GM12874 (cell line): Measurements from ENCODE around the gene CHST4.

Experiments used
- TF ChIP-seq, protein P1 (sequence below): IDR thresholded peaks from 2 replicates; pipeline ENCODE4 v1.5.1; 2011; ENCODE audit warnings: low read depth, mild to moderate bottlenecking, control low read depth, low read length, moderate library complexity; ENCODE audit not compliant: insufficient read depth

Gene CHST4

DNA sequence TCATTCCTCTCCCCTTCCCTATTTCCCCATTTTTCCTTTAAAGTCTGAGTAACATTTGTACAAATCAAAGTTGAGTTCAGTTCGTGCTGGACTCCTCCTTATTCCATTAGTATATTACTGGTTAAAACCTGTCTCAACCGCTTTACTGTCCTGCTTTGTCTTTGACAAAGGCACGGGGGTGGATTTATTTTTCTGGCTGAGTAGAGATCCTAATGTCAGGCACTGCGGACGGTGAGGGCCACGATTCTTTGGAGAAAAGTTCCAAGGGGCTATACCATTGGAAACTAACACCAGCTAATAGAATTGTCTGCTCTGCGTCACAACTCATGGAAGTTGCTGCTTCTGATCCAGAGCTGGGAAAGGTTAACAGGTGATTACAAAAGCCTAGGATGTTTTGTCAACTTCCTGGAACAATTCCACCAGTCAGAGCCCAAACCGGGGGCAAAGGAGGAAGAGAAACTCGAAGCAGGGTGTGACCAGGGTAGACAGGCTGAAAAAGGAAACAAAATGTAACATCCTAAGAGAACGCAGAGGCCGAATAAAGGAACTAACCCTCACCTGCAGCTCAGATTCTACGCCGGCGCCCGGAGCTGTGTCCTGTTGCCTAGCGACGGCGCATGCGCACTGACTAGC lies 38.2 kb downstream of the CHST4 start:
- TF ChIP-seq, protein P1, sequence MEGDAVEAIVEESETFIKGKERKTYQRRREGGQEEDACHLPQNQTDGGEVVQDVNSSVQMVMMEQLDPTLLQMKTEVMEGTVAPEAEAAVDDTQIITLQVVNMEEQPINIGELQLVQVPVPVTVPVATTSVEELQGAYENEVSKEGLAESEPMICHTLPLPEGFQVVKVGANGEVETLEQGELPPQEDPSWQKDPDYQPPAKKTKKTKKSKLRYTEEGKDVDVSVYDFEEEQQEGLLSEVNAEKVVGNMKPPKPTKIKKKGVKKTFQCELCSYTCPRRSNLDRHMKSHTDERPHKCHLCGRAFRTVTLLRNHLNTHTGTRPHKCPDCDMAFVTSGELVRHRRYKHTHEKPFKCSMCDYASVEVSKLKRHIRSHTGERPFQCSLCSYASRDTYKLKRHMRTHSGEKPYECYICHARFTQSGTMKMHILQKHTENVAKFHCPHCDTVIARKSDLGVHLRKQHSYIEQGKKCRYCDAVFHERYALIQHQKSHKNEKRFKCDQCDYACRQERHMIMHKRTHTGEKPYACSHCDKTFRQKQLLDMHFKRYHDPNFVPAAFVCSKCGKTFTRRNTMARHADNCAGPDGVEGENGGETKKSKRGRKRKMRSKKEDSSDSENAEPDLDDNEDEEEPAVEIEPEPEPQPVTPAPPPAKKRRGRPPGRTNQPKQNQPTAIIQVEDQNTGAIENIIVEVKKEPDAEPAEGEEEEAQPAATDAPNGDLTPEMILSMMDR = no peak

DNA sequence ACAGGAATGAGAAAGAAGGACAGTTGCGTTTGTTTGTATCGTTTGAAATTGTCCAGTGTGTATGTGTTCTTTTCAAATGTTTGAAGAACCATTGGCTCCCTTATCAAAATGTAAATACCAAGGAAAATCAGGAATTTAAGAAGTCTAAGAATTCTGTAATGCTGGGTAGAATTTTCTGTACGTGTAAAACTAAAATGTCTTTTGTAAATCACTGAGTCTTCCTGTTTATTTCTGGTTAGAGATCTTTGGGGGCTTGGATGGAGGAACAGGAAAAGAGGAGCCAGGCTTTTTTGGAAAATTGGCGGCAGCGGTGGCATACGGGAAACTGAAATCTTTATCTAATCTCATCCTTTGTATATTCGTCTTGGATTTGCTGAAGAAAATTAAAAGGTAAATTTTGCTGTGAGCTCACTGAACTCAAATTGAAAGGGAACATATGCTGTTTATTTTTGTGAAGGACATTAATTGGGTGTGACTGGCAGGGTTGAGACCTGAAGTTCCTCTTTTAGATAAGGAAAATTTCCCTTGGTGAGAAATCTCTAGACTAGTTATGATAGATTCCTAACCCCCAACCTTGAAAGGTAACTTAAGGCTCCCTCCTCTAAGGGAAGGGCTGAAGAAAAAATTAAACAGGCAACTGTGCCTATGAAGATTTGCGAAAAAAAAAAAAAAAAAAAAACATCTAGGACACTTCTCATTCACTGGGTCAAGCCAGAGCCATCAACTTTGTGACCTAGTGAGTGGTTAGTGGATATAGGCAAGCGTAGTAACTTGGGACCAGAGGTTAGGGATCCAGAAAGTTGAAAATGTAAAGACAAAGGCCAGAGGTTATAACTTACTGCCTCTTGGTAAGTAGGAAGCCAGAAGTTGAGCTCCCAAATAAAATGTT lies 39.8 kb downstream of the CHST4 start:
- TF ChIP-seq, protein P1 = no peak

DNA sequence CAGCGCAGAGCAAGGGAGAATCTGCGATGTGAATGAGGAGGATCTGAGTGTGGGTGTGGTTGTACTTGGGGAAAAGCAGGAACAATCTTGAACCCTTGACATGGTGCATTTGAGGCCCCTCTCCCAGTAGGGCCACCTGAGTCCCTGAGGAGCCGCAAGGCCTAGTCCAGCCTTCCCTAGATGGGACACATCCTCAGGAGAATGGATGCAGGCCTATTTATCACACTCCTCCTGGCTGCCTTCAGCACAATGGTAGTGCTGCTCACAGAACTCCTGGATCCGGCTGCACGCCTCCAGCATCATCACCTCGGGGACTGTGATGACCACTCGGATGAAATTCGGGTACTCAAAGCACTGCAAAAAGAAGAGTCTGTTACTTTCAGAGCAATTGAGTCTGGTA lies 41.7 kb downstream of the CHST4 start:
- TF ChIP-seq, protein P1 = no peak

DNA sequence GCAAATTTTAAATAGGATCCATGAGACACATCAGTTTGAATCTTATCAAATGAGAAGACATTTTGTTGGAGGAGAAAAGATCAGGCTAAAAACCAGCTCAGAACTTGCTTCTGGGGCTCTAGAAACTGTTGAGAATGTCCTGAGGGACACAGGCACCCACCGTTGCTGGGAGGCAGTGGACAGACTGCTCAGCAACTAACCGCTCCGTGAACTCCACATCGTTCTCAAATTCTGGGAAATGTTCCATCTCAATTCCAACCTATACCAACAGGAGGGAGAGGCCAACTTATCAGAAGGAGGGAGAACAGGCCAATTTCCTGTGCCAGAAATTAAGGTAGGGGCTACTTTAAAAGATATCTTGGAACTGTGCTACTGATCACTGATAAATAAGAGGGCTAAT lies 42.3 kb downstream of the CHST4 start:
- TF ChIP-seq, protein P1 = no peak

DNA sequence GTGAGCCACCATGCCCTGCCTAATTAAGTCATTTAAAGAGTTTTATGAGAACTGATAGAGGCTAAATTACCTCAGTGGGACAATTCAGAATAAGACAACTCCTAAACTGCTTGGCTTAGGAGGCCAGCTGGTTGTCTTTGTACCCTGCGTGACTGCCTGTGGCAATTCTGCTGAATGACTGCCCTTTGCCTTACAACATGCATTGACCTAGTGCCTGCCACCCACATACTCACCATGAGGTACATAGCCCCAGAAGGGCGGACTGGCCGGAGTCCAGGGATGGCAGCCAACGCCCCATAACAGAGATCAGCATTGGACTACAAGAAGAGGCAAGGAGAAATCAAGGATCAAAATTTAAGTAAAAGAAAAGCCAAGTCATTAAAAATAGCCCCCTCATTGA lies 43.4 kb downstream of the CHST4 start:
- TF ChIP-seq, protein P1 = no peak

DNA sequence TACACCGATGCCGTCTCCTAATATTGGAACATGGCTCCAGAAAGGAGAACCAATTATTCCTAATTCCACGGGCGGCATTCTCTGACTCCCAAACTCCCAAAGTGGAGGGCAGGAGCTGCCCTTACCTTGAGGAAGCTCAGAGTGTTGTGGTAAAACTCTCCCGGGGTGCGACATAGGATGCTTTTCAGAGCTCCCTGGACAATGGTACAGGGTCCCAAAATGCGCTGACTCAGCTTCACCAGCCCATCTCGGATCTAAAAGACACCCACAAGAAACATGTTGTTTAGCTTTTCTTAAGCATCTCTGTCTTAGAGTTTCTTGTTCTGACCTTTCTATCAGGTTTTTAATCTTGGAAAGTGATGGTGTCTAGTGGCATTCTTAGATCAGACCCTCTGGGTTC lies 43.9 kb downstream of the CHST4 start:
- TF ChIP-seq, protein P1 = no peak

DNA sequence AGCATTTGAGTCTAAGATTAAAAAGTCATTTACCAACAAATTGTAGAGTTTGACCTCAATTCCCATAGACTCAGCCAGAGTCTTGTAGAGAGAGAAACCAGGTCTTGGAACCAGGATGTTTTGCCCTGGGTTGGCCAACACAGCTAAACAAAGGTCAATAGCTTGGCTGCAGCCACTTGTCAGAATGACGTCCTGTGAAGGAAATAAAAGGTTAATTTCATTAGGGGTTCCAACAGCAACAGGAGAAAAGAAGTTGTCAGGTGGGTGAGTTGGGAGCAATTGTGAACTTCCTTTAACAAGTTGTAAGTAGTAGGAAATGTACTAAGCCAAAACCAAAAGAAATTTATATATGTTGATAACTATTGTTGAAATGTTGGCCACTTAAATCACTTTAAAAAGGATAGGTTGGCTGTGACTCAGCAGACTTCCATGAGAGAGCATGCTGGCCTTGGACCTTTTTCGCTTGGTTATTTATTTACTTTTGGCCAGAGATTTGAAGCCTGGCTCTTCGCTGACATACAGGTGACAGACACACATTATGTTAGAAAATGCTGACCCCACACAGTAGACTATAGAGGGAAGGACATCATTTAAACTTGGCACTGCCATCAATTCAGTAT lies 46.4 kb downstream of the CHST4 start:
- TF ChIP-seq, protein P1 = no peak
